Hematopoietic multipotent progenitor cell treated with erythropoietin and hydrocortisone succinate and interleukin-3 and kit ligand, for 15 days (in vitro differentiated cells): Measurements from ENCODE around the gene LHPP.
"Not testable (repeated sequence)": the region's sequence is repeated elsewhere in the genome, so short reads cannot be mapped to it uniquely, and the experiment has no call there.

Source experiments
- DNase-seq: peaks from one replicate; pipeline ENCODE4 v3.0.0-alpha.2; 2015; ENCODE audit warnings: low spot score

LHPP gene

GRCh38 chr10:124461642-124462347 lies at the start of gene LHPP:
Gene LHPP (plus strand): TSS chr10:124461823. CDS start chr10:124461863, 40 bp downstream.
- DNase-seq: peak; percentile 91

GRCh38 chr10:124414076-124414475 lies 47.5 kb upstream of the LHPP start:
- DNase-seq: no peak

- no peak for DNase-seq
These were observed 46.4 kb upstream of the LHPP start for GRCh38 chr10:124415210-124415609.

GRCh38 chr10:124416733-124417132 lies 44.9 kb upstream of the LHPP start:
- DNase-seq: no peak

GRCh38 chr10:124417895-124418725 lies 43.5 kb upstream of the LHPP start:
- DNase-seq: peak; percentile 51

GRCh38 chr10:124418726-124419501 lies 42.7 kb upstream of the LHPP start, which contains the start of gene OAT:
Gene OAT (minus strand): TSS chr10:124418923. CDS start chr10:124412171, 6,752 bp downstream.
- peak; percentile 98 for DNase-seq

- no peak for DNase-seq
These were observed 42.0 kb upstream of the LHPP start for GRCh38 chr10:124419635-124420034.

GRCh38 chr10:124420254-124420653 lies 41.4 kb upstream of the LHPP start:
- DNase-seq: peak; percentile 86

GRCh38 chr10:124422742-124423141 lies 38.9 kb upstream of the LHPP start:
- DNase-seq: no peak

GRCh38 chr10:124423813-124424212 lies 37.8 kb upstream of the LHPP start:
- peak; percentile 79 for DNase-seq

GRCh38 chr10:124425227-124425962 lies 36.2 kb upstream of the LHPP start:
- DNase-seq: no peak

GRCh38 chr10:124428207-124428777 lies 33.3 kb upstream of the LHPP start:
- no peak for DNase-seq

GRCh38 chr10:124429576-124429975 lies 32.0 kb upstream of the LHPP start:
- DNase-seq: no peak

GRCh38 chr10:124430077-124430476 lies 31.5 kb upstream of the LHPP start:
- no peak for DNase-seq

GRCh38 chr10:124433461-124433860 lies 28.2 kb upstream of the LHPP start:
- no peak for DNase-seq

GRCh38 chr10:124435683-124436082 lies 25.9 kb upstream of the LHPP start:
- DNase-seq: not testable (repeated sequence)

- no peak for DNase-seq
These were observed 25.4 kb upstream of the LHPP start for GRCh38 chr10:124436191-124436638.

- DNase-seq: not testable (repeated sequence)
These were observed 19.9 kb upstream of the LHPP start for GRCh38 chr10:124441694-124442093.

GRCh38 chr10:124446830-124447750 lies 14.5 kb upstream of the LHPP start:
- DNase-seq: no peak
